ENCODE data around the gene ATAD3B.
"Not testable (repeated sequence)": the region's sequence is repeated elsewhere in the genome, so short reads cannot be mapped to it uniquely, and the experiment has no call there.

DNA sequence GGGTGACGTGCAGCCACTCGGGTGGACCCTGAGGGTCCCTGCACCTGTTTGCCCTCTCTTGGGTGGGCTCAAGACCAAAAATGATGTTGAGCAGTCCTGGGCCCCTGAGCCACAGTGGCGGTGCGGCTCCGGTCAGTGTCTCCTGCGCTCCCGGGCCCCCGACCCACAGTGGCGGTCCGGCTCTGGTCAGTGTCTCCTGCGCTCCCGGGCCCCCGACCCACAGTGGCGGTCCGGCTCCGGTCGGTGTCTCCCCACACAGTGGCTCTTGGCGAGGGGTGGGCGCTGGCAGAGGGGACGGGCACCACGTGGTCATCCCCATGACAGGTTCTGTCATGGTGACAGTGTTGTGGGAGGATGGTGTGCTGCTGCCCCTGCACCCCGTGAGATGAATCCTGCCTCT, 22.7 kb downstream of the ATAD3B start:
- TF ChIP-seq, protein P1, sequence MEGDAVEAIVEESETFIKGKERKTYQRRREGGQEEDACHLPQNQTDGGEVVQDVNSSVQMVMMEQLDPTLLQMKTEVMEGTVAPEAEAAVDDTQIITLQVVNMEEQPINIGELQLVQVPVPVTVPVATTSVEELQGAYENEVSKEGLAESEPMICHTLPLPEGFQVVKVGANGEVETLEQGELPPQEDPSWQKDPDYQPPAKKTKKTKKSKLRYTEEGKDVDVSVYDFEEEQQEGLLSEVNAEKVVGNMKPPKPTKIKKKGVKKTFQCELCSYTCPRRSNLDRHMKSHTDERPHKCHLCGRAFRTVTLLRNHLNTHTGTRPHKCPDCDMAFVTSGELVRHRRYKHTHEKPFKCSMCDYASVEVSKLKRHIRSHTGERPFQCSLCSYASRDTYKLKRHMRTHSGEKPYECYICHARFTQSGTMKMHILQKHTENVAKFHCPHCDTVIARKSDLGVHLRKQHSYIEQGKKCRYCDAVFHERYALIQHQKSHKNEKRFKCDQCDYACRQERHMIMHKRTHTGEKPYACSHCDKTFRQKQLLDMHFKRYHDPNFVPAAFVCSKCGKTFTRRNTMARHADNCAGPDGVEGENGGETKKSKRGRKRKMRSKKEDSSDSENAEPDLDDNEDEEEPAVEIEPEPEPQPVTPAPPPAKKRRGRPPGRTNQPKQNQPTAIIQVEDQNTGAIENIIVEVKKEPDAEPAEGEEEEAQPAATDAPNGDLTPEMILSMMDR (conservative IDR thresholded peaks at IDR 0.05; ENCODE audit: low read depth, low read length) = not testable (repeated sequence)
- not testable (repeated sequence) for TF ChIP-seq EZH2 (IDR thresholded peaks at IDR 0.05; ENCODE audit: borderline replicate concordance, low read depth, low read length, poor library complexity, severe bottlenecking)

Measured in A673 (cell line).